Activated CD4-positive, alpha-beta memory T cell treated with anti-CD3 and anti-CD28 coated beads for 36 hours (primary cell): ENCODE measurements around the gene FHOD1. TPM values are rescaled to one million over a fixed set of nuclear protein-coding genes. Genes with fewer than 3 reads are reported as not detected.

Experiments
- CTCF ChIA-PET: fragments of 350-600 bp; sonication (Branson Sonifier 250); formaldehyde crosslinking; loops from one replicate; lab custom pipeline; 2021; ENCODE audit warnings: antibody characterized with exemption, inconsistent platforms; lab: Charles Lee
- POLR2A ChIA-PET: fragments of 350-600 bp; sonication (Branson Sonifier 250); formaldehyde crosslinking; loops from one replicate; lab custom pipeline; 2021; ENCODE audit warnings: antibody characterized with exemption; lab: Charles Lee
- DNase-seq: peaks from one replicate; pipeline ENCODE4 v3.0.0-alpha.2; 2020
- H3K27ac Mint-ChIP-seq: one replicate; pipeline ENCODE4 v1.8.0; 2021; ENCODE audit warnings: mixed read lengths
- H3K27me3 Mint-ChIP-seq: one replicate; pipeline ENCODE4 v1.8.0; 2021; ENCODE audit warnings: mixed read lengths
- H3K36me3 Mint-ChIP-seq: one replicate; pipeline ENCODE4 v1.8.0; 2021; ENCODE audit warnings: mixed read lengths
- H3K4me1 Mint-ChIP-seq: one replicate; pipeline ENCODE4 v1.8.0; 2021; ENCODE audit warnings: low read depth, mixed read lengths
- H3K4me3 Mint-ChIP-seq: one replicate; pipeline ENCODE4 v1.8.0; 2021; ENCODE audit warnings: mild to moderate bottlenecking, mixed read lengths
- H3K9me3 Mint-ChIP-seq: one replicate; pipeline ENCODE4 v1.8.0; 2021; ENCODE audit warnings: mixed read lengths
- intact Hi-C: fragments of 100-400 bp; cut with micrococcal nuclease; formaldehyde crosslinking; loops from one replicate; pipeline ENCODE4 v1.15.1; 2023
- total RNA-seq, 2 experiments: library from RNA; stranded (reverse); gene quantifications; one replicate each; pipeline ENCODE4 v1.2.3, GENCODE V29; 2021

FHOD1 gene
- total RNA-seq, 2 experiments from 2014 or later: 96.3 to 111 TPM

- Mint-ChIP-seq H3K9me3 (no peaks in the 10 kb centered on the region), H3K4me3 (no peak overlapping the region), H3K36me3 (no peaks in the 10 kb centered on the region), H3K27me3 (peaks cover 8% of the 10 kb centered on the region), H3K4me1 (peaks cover 12% of the 10 kb centered on the region), H3K27ac (no peak overlapping the region)
- no peak for DNase-seq
- intact Hi-C loops: loop anchor here (1.0 kb wide), 2 partner anchors 167 to 208 kb away; no protein-coding TSS in a partner anchor
- ChIA-PET CTCF (interaction anchor here (0.6 to 4.0 kb wide), 34 partner anchors 9 to 236 kb away, joined by 3 to 57 read pairs (median 6); partner anchors contain the start of genes B3GNT9, CES3, FBXL8 and NOL3), POLR2A (interaction anchor here (1.0 to 1.5 kb wide), 2 partner anchors 11 to 41 kb away, joined by 4 read pairs; partner anchors contain the start of gene TMEM208)
Observed at GRCh38 chr16:67185651-67186134, 61.6 kb downstream of the FHOD1 start.

- Mint-ChIP-seq H3K4me1 (peaks cover 12% of the 10 kb centered on the region), H3K27ac (peak overlapping the region; percentile 34), H3K9me3 (no peaks in the 10 kb centered on the region), H3K27me3 (peaks cover 8% of the 10 kb centered on the region), H3K4me3 (peak overlapping the region; percentile 72), H3K36me3 (no peaks in the 10 kb centered on the region)
- peak; percentile 91 for DNase-seq
- POLR2A ChIA-PET: interaction anchor here (1.0 to 1.5 kb wide), 2 partner anchors 11 to 41 kb away, joined by 4 read pairs; partner anchors contain the start of gene TMEM208
- intact Hi-C loops: loop anchor here (1.0 kb wide), 2 partner anchors 167 to 208 kb away; no protein-coding TSS in a partner anchor
- CTCF ChIA-PET: interaction anchor here (0.6 to 4.0 kb wide), 41 partner anchors 8 to 242 kb away, joined by 3 to 57 read pairs (median 4); partner anchors contain the start of genes B3GNT9, CES3, FBXL8 and NOL3
Observed at GRCh38 chr16:67184995-67185650, 62.2 kb downstream of the FHOD1 start.

GRCh38 chr16:67184453-67184994 lies 62.8 kb downstream of the FHOD1 start:
- CTCF ChIA-PET: interaction anchor here (0.6 to 4.0 kb wide), 35 partner anchors 8 to 242 kb away, joined by 3 to 57 read pairs (median 5); partner anchors contain the start of genes B3GNT9, CES3, FBXL8 and NOL3
- POLR2A ChIA-PET: interaction anchor here (1.0 to 1.5 kb wide), 4 partner anchors 10 to 63 kb away, joined by 3 to 4 read pairs (median 4); partner anchors contain the start of genes FHOD1 and TMEM208
- Mint-ChIP-seq H3K4me3 (no peak overlapping the region), H3K4me1 (peaks cover 12% of the 10 kb centered on the region), H3K9me3 (no peaks in the 10 kb centered on the region), H3K36me3 (no peaks in the 10 kb centered on the region), H3K27ac (no peak overlapping the region), H3K27me3 (peaks cover 8% of the 10 kb centered on the region)
- intact Hi-C loops: no loop called here
- no peak for DNase-seq

- no peaks in the 10 kb centered on the region for H3K36me3 Mint-ChIP-seq
- ChIA-PET CTCF (interaction anchor here (0.6 to 4.0 kb wide), 18 partner anchors 10 to 230 kb away, joined by 3 to 57 read pairs (median 10); partner anchors contain the start of genes B3GNT9, CES3, FBXL8 and NOL3), POLR2A (interaction anchor here (1.0 to 1.4 kb wide), 3 partner anchors 23 to 170 kb away, joined by 3 read pairs; partner anchors contain the start of gene FHOD1)
- peaks cover 8% of the 10 kb centered on the region for H3K27me3 Mint-ChIP-seq
- H3K9me3 Mint-ChIP-seq: no peaks in the 10 kb centered on the region
- peaks cover 14% of the 10 kb centered on the region for H3K4me1 Mint-ChIP-seq
- H3K27ac Mint-ChIP-seq: no peak within 1 kb of the TSS
- no peak within 1 kb of the TSS for H3K4me3 Mint-ChIP-seq
- intact Hi-C loops: loop anchor here (1.0 to 2.0 kb wide), 5 partner anchors 8 to 199 kb away; partner anchors contain the start of genes E2F4, FBXL8, FHOD1 and TRADD
- DNase-seq: peak; percentile 96
Observed at GRCh38 chr16:67183627-67184452, 63.4 kb downstream of the FHOD1 start, which contains the start of gene MATCAP1. Gene MATCAP1, minus strand, starts transcription at chr16:67183963. Its CDS starts 3,353 bp downstream, at chr16:67180610.

GRCh38 chr16:67183284-67183626 lies 64.0 kb downstream of the FHOD1 start:
- H3K9me3 Mint-ChIP-seq: no peaks in the 10 kb centered on the region

GRCh38 chr16:67182288-67182687 lies 65.0 kb downstream of the FHOD1 start:
- ChIA-PET CTCF (interaction anchor here (0.6 to 4.0 kb wide), 5 partner anchors 14 to 221 kb away, joined by 3 to 57 read pairs (median 4); partner anchors contain the start of gene CES3), POLR2A (interaction anchor here (1.2 kb wide), 1 partner anchor 9 kb away, joined by 4 read pairs; no protein-coding TSS in a partner anchor)
- Mint-ChIP-seq H3K27me3 (peaks cover 8% of the 10 kb centered on the region), H3K9me3 (no peaks in the 10 kb centered on the region), H3K36me3 (no peaks in the 10 kb centered on the region), H3K4me1 (peaks cover 22% of the 10 kb centered on the region), H3K27ac (no peak overlapping the region), H3K4me3 (no peak overlapping the region)
- no peak for DNase-seq
- intact Hi-C loops: loop anchor here (2.0 kb wide), 2 partner anchors 65 to 197 kb away; partner anchors contain the start of gene FHOD1

More at GRCh38 chr16:67183284-67183626, 64.0 kb downstream of the FHOD1 start:
- Mint-ChIP-seq H3K27me3 (peaks cover 8% of the 10 kb centered on the region), H3K4me1 (peaks cover 16% of the 10 kb centered on the region), H3K36me3 (no peaks in the 10 kb centered on the region), H3K27ac (no peak overlapping the region), H3K4me3 (no peak overlapping the region)
- intact Hi-C loops: loop anchor here (1.0 to 2.0 kb wide), 5 partner anchors 9 to 198 kb away; partner anchors contain the start of genes E2F4, FBXL8, FHOD1 and TRADD
- DNase-seq: no peak
- POLR2A ChIA-PET: interaction anchor here (0.5 to 1.4 kb wide), 4 partner anchors 23 to 170 kb away, joined by 3 read pairs; partner anchors contain the start of gene FHOD1
- CTCF ChIA-PET: interaction anchor here (0.6 to 4.0 kb wide), 5 partner anchors 26 to 222 kb away, joined by 3 to 57 read pairs (median 4); partner anchors contain the start of gene CES3

- H3K27ac Mint-ChIP-seq: no peak overlapping the region
- no peak overlapping the region for H3K4me3 Mint-ChIP-seq
- H3K27me3 Mint-ChIP-seq: peaks cover 8% of the 10 kb centered on the region
- H3K4me1 Mint-ChIP-seq: peaks cover 22% of the 10 kb centered on the region
- POLR2A ChIA-PET: no interaction called here
- no peak for DNase-seq
- CTCF ChIA-PET: interaction anchor here (0.8 to 1.4 kb wide), 3 partner anchors 17 to 164 kb away, joined by 3 to 6 read pairs (median 3); no protein-coding TSS in a partner anchor
- intact Hi-C loops: no loop called here
- H3K36me3 Mint-ChIP-seq: no peaks in the 10 kb centered on the region
- no peaks in the 10 kb centered on the region for H3K9me3 Mint-ChIP-seq
Observed at GRCh38 chr16:67181346-67181745, 65.9 kb downstream of the FHOD1 start.

- CTCF ChIA-PET: interaction anchor here (1.4 kb wide), 1 partner anchor 162 kb away, joined by 6 read pairs; no protein-coding TSS in a partner anchor
- no peak for DNase-seq
- no peaks in the 10 kb centered on the region for H3K9me3 Mint-ChIP-seq
- H3K27me3 Mint-ChIP-seq: peaks cover 4% of the 10 kb centered on the region
- no peak overlapping the region for H3K4me3 Mint-ChIP-seq
- intact Hi-C loops: no loop called here
- POLR2A ChIA-PET: no interaction called here
- no peak overlapping the region for H3K27ac Mint-ChIP-seq
- no peaks in the 10 kb centered on the region for H3K36me3 Mint-ChIP-seq
- H3K4me1 Mint-ChIP-seq: peaks cover 18% of the 10 kb centered on the region
Observed at GRCh38 chr16:67180166-67180565, 67.1 kb downstream of the FHOD1 start.

- ChIA-PET POLR2A (no interaction called here), CTCF (interaction anchor here (0.8 kb wide), 1 partner anchor 22 kb away, joined by 3 read pairs; no protein-coding TSS in a partner anchor)
- Mint-ChIP-seq H3K27ac (no peak overlapping the region), H3K36me3 (no peaks in the 10 kb centered on the region), H3K4me3 (no peak overlapping the region), H3K27me3 (peaks cover 2% of the 10 kb centered on the region), H3K4me1 (peaks cover 15% of the 10 kb centered on the region), H3K9me3 (no peaks in the 10 kb centered on the region)
- no peak for DNase-seq
- intact Hi-C loops: loop anchor here (10.0 kb wide), 1 partner anchor 905 kb away; the partner anchor contains the start of gene NFATC3
Observed at GRCh38 chr16:67179421-67180080, 67.7 kb downstream of the FHOD1 start.
